Ishikawa (cell line): ENCODE data around the gene RYR3.

ENCODE experiments used
- CEBPB ChIP-seq: IDR thresholded peaks from 2 replicates; pipeline ENCODE4 v1.6.1; 2012
- CREB1 ChIP-seq: IDR thresholded peaks from 2 replicates; pipeline ENCODE4 v1.6.1; 2012; ENCODE audit warnings: low read depth
- EP300 ChIP-seq: IDR thresholded peaks from 2 replicates; pipeline ENCODE4 v1.6.1; 2012; ENCODE audit warnings: borderline replicate concordance
- FOXM1 ChIP-seq: IDR thresholded peaks from 2 replicates; pipeline ENCODE4 v1.6.1; 2012; ENCODE audit warnings: low read depth, borderline replicate concordance
- RAD21 ChIP-seq: IDR thresholded peaks from 2 replicates; pipeline ENCODE4 v1.6.1; 2012; ENCODE audit warnings: low read depth
- TAF1 ChIP-seq: IDR thresholded peaks from 2 replicates; pipeline ENCODE4 v1.6.1; 2012; ENCODE audit warnings: low read depth, mild to moderate bottlenecking
- TEAD4 ChIP-seq: IDR thresholded peaks from 2 replicates; pipeline ENCODE4 v1.6.1; 2012
- YY1 ChIP-seq: IDR thresholded peaks from 2 replicates; pipeline ENCODE4 v1.6.1; 2012; ENCODE audit warnings: low read depth
- ZBTB7A ChIP-seq: IDR thresholded peaks from 2 replicates; pipeline ENCODE4 v1.6.1; 2012; ENCODE audit warnings: low read depth
- TF ChIP-seq, protein P1 (sequence below): IDR thresholded peaks from 2 replicates; pipeline ENCODE4 v1.6.1; 2012
- TF ChIP-seq, protein P2 (sequence below): IDR thresholded peaks from 2 replicates; pipeline ENCODE4 v1.6.1; 2012; ENCODE audit warnings: low read depth, mild to moderate bottlenecking
- TF ChIP-seq, protein P3 (sequence below): IDR thresholded peaks from 2 replicates; pipeline ENCODE4 v1.6.1; 2012

DNA sequence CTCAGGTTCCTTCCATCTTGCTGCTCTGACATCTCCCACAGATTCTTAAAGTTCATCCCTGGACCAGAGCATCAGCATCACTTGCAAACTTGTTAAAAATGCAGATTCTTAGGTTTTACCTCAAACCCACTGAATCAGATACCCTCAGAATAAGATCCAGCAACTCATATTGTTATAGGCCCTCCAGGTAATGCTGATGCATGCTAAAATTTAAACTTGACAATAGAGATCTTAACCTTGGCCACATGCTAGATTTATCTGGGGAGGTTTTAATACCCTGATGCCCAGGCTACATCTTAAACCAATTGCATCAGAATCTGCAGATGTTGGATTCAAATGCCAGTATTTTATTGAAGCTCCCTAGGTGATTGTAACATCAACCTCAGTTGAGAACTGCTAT, 256.9 kb downstream of the RYR3 start:
- no peak for TF ChIP-seq CREB1
- TF ChIP-seq, protein P1, sequence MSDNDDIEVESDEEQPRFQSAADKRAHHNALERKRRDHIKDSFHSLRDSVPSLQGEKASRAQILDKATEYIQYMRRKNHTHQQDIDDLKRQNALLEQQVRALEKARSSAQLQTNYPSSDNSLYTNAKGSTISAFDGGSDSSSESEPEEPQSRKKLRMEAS = no peak
- TF ChIP-seq TEAD4 = no peak
- TF ChIP-seq YY1 = no peak
- TF ChIP-seq, protein P2, sequence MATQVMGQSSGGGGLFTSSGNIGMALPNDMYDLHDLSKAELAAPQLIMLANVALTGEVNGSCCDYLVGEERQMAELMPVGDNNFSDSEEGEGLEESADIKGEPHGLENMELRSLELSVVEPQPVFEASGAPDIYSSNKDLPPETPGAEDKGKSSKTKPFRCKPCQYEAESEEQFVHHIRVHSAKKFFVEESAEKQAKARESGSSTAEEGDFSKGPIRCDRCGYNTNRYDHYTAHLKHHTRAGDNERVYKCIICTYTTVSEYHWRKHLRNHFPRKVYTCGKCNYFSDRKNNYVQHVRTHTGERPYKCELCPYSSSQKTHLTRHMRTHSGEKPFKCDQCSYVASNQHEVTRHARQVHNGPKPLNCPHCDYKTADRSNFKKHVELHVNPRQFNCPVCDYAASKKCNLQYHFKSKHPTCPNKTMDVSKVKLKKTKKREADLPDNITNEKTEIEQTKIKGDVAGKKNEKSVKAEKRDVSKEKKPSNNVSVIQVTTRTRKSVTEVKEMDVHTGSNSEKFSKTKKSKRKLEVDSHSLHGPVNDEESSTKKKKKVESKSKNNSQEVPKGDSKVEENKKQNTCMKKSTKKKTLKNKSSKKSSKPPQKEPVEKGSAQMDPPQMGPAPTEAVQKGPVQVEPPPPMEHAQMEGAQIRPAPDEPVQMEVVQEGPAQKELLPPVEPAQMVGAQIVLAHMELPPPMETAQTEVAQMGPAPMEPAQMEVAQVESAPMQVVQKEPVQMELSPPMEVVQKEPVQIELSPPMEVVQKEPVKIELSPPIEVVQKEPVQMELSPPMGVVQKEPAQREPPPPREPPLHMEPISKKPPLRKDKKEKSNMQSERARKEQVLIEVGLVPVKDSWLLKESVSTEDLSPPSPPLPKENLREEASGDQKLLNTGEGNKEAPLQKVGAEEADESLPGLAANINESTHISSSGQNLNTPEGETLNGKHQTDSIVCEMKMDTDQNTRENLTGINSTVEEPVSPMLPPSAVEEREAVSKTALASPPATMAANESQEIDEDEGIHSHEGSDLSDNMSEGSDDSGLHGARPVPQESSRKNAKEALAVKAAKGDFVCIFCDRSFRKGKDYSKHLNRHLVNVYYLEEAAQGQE = no peak
- no peak for TF ChIP-seq RAD21
- TF ChIP-seq CEBPB = no peak
- TF ChIP-seq TAF1 = no peak
- TF ChIP-seq FOXM1 = no peak
- no peak for TF ChIP-seq ZBTB7A
- TF ChIP-seq EP300 = no peak
- TF ChIP-seq, protein P3, sequence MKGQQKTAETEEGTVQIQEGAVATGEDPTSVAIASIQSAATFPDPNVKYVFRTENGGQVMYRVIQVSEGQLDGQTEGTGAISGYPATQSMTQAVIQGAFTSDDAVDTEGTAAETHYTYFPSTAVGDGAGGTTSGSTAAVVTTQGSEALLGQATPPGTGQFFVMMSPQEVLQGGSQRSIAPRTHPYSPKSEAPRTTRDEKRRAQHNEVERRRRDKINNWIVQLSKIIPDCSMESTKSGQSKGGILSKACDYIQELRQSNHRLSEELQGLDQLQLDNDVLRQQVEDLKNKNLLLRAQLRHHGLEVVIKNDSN = no peak
